Loucy (cell line): ENCODE results near the gene CABP7.
A peak's percentile ranks its signal among the peaks of the same experiment; 100 is the strongest.

Experiments
- H2AFZ ChIP-seq: fragments of 200-600 bp; sonication (generic); 2 replicates; pipeline ENCODE4 v1.6.0; 2016; ENCODE audit warnings: antibody characterized with exemption, mild to moderate bottlenecking, low read length, moderate library complexity
- H3F3A ChIP-seq: fragments of 200-600 bp; 2 replicates; pipeline ENCODE4 v1.6.0; 2016; ENCODE audit warnings: antibody characterized with exemption, low read depth, mild to moderate bottlenecking
- H3K27me3 ChIP-seq: fragments of 200-600 bp; sonication (generic); 2 replicates; pipeline ENCODE4 v1.6.1; 2014; ENCODE audit warnings: low read length, mild to moderate bottlenecking; ENCODE audit not compliant: insufficient read depth, poor library complexity, severe bottlenecking
- H3K36me3 ChIP-seq: fragments of 200-600 bp; sonication (generic); 2 replicates; pipeline ENCODE4 v1.6.1; 2016; ENCODE audit warnings: low read length; ENCODE audit not compliant: insufficient read depth
- H3K4me1 ChIP-seq: fragments of 200-600 bp; sonication (generic); 2 replicates; pipeline ENCODE4 v1.5.1; 2014; ENCODE audit warnings: low read length, mild to moderate bottlenecking; ENCODE audit not compliant: insufficient read depth, poor library complexity, severe bottlenecking
- H3K4me2 ChIP-seq: fragments of 200-600 bp; sonication (generic); 2 replicates; pipeline ENCODE4 v1.6.0; 2014; ENCODE audit warnings: antibody characterized with exemption, low read length, low read depth, mild to moderate bottlenecking; ENCODE audit not compliant: poor library complexity, severe bottlenecking
- H3K4me3 ChIP-seq: fragments of 200-600 bp; sonication (generic); 2 replicates; pipeline ENCODE4 v1.5.1; 2014; ENCODE audit warnings: low read length, mild to moderate bottlenecking, mixed read lengths; ENCODE audit not compliant: poor library complexity, severe bottlenecking
- H3K79me2 ChIP-seq: fragments of 200-600 bp; sonication (generic); 2 replicates; pipeline ENCODE4 v1.6.1; 2014; ENCODE audit warnings: low read length; ENCODE audit not compliant: insufficient read depth
- H3K9ac ChIP-seq: fragments of 200-600 bp; sonication (generic); 2 replicates; pipeline ENCODE4 v1.6.0; 2014; ENCODE audit warnings: mild to moderate bottlenecking, low read depth, low read length, moderate library complexity; ENCODE audit not compliant: poor library complexity, severe bottlenecking
- H3K9me2 ChIP-seq: fragments of 200-600 bp; sonication (generic); replicated peaks from 2 replicates; pipeline ENCODE4 v1.6.1; 2016; ENCODE audit warnings: low read depth, low read length, mixed read lengths
- H3K9me3 ChIP-seq: fragments of 200-600 bp; sonication (generic); 2 replicates; pipeline ENCODE4 v1.6.1; 2014; ENCODE audit warnings: mild to moderate bottlenecking, antibody characterized with exemption, low read length, low read depth; ENCODE audit not compliant: insufficient read depth
- H4K20me1 ChIP-seq: fragments of 200-600 bp; sonication (generic); 2 replicates; pipeline ENCODE4 v1.6.0; 2014; ENCODE audit warnings: antibody characterized with exemption, low read length, mild to moderate bottlenecking; ENCODE audit not compliant: insufficient read depth, poor library complexity, severe bottlenecking
- CTCF ChIP-seq: fragments of 200-600 bp; sonication (generic); conservative IDR thresholded peaks from 2 replicates; pipeline ENCODE4 v1.5.1; 2014; ENCODE audit warnings: mild to moderate bottlenecking, antibody characterized with exemption, low read length
- EZH2phosphoT487 ChIP-seq: fragments of 200-600 bp; IDR thresholded peaks from 2 replicates; pipeline ENCODE4 v1.6.1; 2018; ENCODE audit warnings: antibody characterized with exemption, mild to moderate bottlenecking, moderate library complexity, borderline replicate concordance

CABP7 gene

GRCh38 chr22:29726512-29727130, 6.8 kb downstream of the CABP7 start:
- no peak overlapping the region for H2AFZ ChIP-seq
- H3K9me2 ChIP-seq, result no peaks in the 10 kb centered on the region
- no peaks in the 10 kb centered on the region for H3K9me3 ChIP-seq
- H3K27me3 ChIP-seq, result no peaks in the 10 kb centered on the region
- H3K36me3 ChIP-seq, result no peaks in the 10 kb centered on the region
- no peak overlapping the region for H3K9ac ChIP-seq
- no peaks in the 10 kb centered on the region for H3F3A ChIP-seq
- H3K4me1 ChIP-seq, result no peaks in the 10 kb centered on the region
- H3K4me3 ChIP-seq, result no peak overlapping the region
- TF ChIP-seq CTCF (no peak), EZH2phosphoT487 (no peak)
- H4K20me1 ChIP-seq, result no peaks in the 10 kb centered on the region
- no peak overlapping the region for H3K4me2 ChIP-seq
- no peaks in the 10 kb centered on the region for H3K79me2 ChIP-seq

- no peaks in the 10 kb centered on the region for H3K79me2 ChIP-seq
- H3K4me3 ChIP-seq, result no peak overlapping the region
- no peak overlapping the region for H3K9ac ChIP-seq
- no peaks in the 10 kb centered on the region for H4K20me1 ChIP-seq
- no peak overlapping the region for H2AFZ ChIP-seq
- H3F3A ChIP-seq, result no peaks in the 10 kb centered on the region
- TF ChIP-seq CTCF, result peak; percentile 37; the same call in 1 of the 2 replicates
- no peak for TF ChIP-seq EZH2phosphoT487
- no peaks in the 10 kb centered on the region for H3K9me3 ChIP-seq
- H3K4me1 ChIP-seq, result no peaks in the 10 kb centered on the region
- H3K4me2 ChIP-seq, result no peak overlapping the region
- no peaks in the 10 kb centered on the region for H3K36me3 ChIP-seq
- no peaks in the 10 kb centered on the region for H3K27me3 ChIP-seq
- H3K9me2 ChIP-seq, result no peaks in the 10 kb centered on the region
Observed at GRCh38 chr22:29727131-29727523, 7.3 kb downstream of the CABP7 start.

GRCh38 chr22:29729161-29729560, 9.4 kb downstream of the CABP7 start:
- Histone ChIP-seq H4K20me1 (no peaks in the 10 kb centered on the region), H3K9ac (no peak overlapping the region), H3K9me2 (no peaks in the 10 kb centered on the region), H3F3A (no peaks in the 10 kb centered on the region), H3K4me1 (no peaks in the 10 kb centered on the region), H3K27me3 (no peaks in the 10 kb centered on the region), H3K36me3 (no peaks in the 10 kb centered on the region), H3K4me2 (no peak overlapping the region), H3K9me3 (no peaks in the 10 kb centered on the region), H2AFZ (no peak overlapping the region), H3K79me2 (no peaks in the 10 kb centered on the region), H3K4me3 (no peak overlapping the region)
- TF ChIP-seq EZH2phosphoT487 (no peak), CTCF (no peak)
